ENCODE measurements around the gene SYTL5.

- no peak for TF ChIP-seq POLR2A (IDR thresholded peaks at IDR 0.05; ENCODE audit: low read length)
- no peak for TF ChIP-seq GATA1 (IDR thresholded peaks at IDR 0.05; ENCODE audit: low read depth, low read length)
Observed at GRCh38 chrX:38069273-38069672, 62.9 kb downstream of the SYTL5 start.

Data from erythroblast (primary cell).